Activated CD4-positive, alpha-beta memory T cell treated with anti-CD3 and anti-CD28 coated beads for 36 hours (primary cell): ENCODE measurements around the gene DOP1A. TPM values are rescaled to one million over a fixed set of nuclear protein-coding genes. Genes with fewer than 3 reads are reported as not detected.

Experiments used
- CTCF ChIA-PET: fragments of 350-600 bp; sonication (Branson Sonifier 250); formaldehyde crosslinking; loops from one replicate; lab custom pipeline; 2021; ENCODE audit warnings: antibody characterized with exemption, inconsistent platforms; lab: Charles Lee
- POLR2A ChIA-PET: fragments of 350-600 bp; sonication (Branson Sonifier 250); formaldehyde crosslinking; loops from one replicate; lab custom pipeline; 2021; ENCODE audit warnings: antibody characterized with exemption; lab: Charles Lee
- DNase-seq: peaks from one replicate; pipeline ENCODE4 v3.0.0-alpha.2; 2020
- H3K27ac Mint-ChIP-seq: one replicate; pipeline ENCODE4 v1.8.0; 2021; ENCODE audit warnings: mixed read lengths
- H3K27me3 Mint-ChIP-seq: one replicate; pipeline ENCODE4 v1.8.0; 2021; ENCODE audit warnings: mixed read lengths
- H3K36me3 Mint-ChIP-seq: one replicate; pipeline ENCODE4 v1.8.0; 2021; ENCODE audit warnings: mixed read lengths
- H3K4me1 Mint-ChIP-seq: one replicate; pipeline ENCODE4 v1.8.0; 2021; ENCODE audit warnings: low read depth, mixed read lengths
- H3K4me3 Mint-ChIP-seq: one replicate; pipeline ENCODE4 v1.8.0; 2021; ENCODE audit warnings: mild to moderate bottlenecking, mixed read lengths
- H3K9me3 Mint-ChIP-seq: one replicate; pipeline ENCODE4 v1.8.0; 2021; ENCODE audit warnings: mixed read lengths
- intact Hi-C: fragments of 100-400 bp; cut with micrococcal nuclease; formaldehyde crosslinking; loops from one replicate; pipeline ENCODE4 v1.15.1; 2023
- total RNA-seq, 2 experiments: library from RNA; stranded (reverse); gene quantifications; one replicate each; pipeline ENCODE4 v1.2.3, GENCODE V29; 2021

The DOP1A gene
- total RNA-seq, 2 experiments from 2014 or later: 5.9 to 8.8 TPM

- Mint-ChIP-seq H3K27ac (no peak overlapping the region), H3K4me3 (no peak overlapping the region), H3K9me3 (no peaks in the 10 kb centered on the region), H3K36me3 (peaks cover 14% of the 10 kb centered on the region), H3K4me1 (no peaks in the 10 kb centered on the region), H3K27me3 (no peaks in the 10 kb centered on the region)
- ChIA-PET POLR2A (no interaction called here), CTCF (no interaction called here)
- intact Hi-C loops: no loop called here
- no peak for DNase-seq
These were observed 57.1 kb downstream of the DOP1A start for GRCh38 chr6:83124553-83124952.

- H3K4me3 Mint-ChIP-seq: no peak overlapping the region
- intact Hi-C loops: no loop called here
- H3K27me3 Mint-ChIP-seq: no peaks in the 10 kb centered on the region
- no peaks in the 10 kb centered on the region for H3K4me1 Mint-ChIP-seq
- no peak overlapping the region for H3K27ac Mint-ChIP-seq
- no peaks in the 10 kb centered on the region for H3K9me3 Mint-ChIP-seq
- DNase-seq: no peak
- peaks cover 13% of the 10 kb centered on the region for H3K36me3 Mint-ChIP-seq
- ChIA-PET CTCF (no interaction called here), POLR2A (no interaction called here)
These were observed 58.0 kb downstream of the DOP1A start for GRCh38 chr6:83125425-83125824.

- no peak for DNase-seq
- Mint-ChIP-seq H3K27me3 (no peaks in the 10 kb centered on the region), H3K27ac (no peak overlapping the region), H3K4me1 (no peaks in the 10 kb centered on the region), H3K36me3 (peaks cover 17% of the 10 kb centered on the region), H3K9me3 (no peaks in the 10 kb centered on the region), H3K4me3 (no peak overlapping the region)
- CTCF ChIA-PET: no interaction called here
- POLR2A ChIA-PET: no interaction called here
- intact Hi-C loops: no loop called here
These were observed 58.8 kb downstream of the DOP1A start for GRCh38 chr6:83126223-83126622.

GRCh38 chr6:83126807-83127206 lies 59.3 kb downstream of the DOP1A start:
- CTCF ChIA-PET: no interaction called here
- Mint-ChIP-seq H3K4me3 (no peak overlapping the region), H3K36me3 (peaks cover 17% of the 10 kb centered on the region), H3K9me3 (no peaks in the 10 kb centered on the region), H3K4me1 (no peaks in the 10 kb centered on the region), H3K27ac (no peak overlapping the region), H3K27me3 (no peaks in the 10 kb centered on the region)
- intact Hi-C loops: no loop called here
- DNase-seq: no peak
- POLR2A ChIA-PET: no interaction called here

- POLR2A ChIA-PET: no interaction called here
- Mint-ChIP-seq H3K36me3 (peaks cover 17% of the 10 kb centered on the region), H3K4me3 (no peak overlapping the region), H3K27ac (no peak overlapping the region), H3K4me1 (no peaks in the 10 kb centered on the region), H3K27me3 (no peaks in the 10 kb centered on the region), H3K9me3 (no peaks in the 10 kb centered on the region)
- intact Hi-C loops: no loop called here
- no peak for DNase-seq
- CTCF ChIA-PET: no interaction called here
These were observed 59.8 kb downstream of the DOP1A start for GRCh38 chr6:83127258-83127657.

- Mint-ChIP-seq H3K36me3 (peaks cover 18% of the 10 kb centered on the region), H3K27me3 (no peaks in the 10 kb centered on the region), H3K27ac (no peak overlapping the region), H3K4me3 (no peak overlapping the region), H3K4me1 (no peaks in the 10 kb centered on the region), H3K9me3 (no peaks in the 10 kb centered on the region)
- intact Hi-C loops: no loop called here
- ChIA-PET CTCF (no interaction called here), POLR2A (no interaction called here)
- no peak for DNase-seq
These were observed 60.5 kb downstream of the DOP1A start for GRCh38 chr6:83127976-83128375.

- CTCF ChIA-PET: interaction anchor here (1.2 kb wide), 1 partner anchor 67 kb away, joined by 3 read pairs; the partner anchor contains the start of gene UBE3D
- POLR2A ChIA-PET: no interaction called here
- intact Hi-C loops: no loop called here
- no peak overlapping the region for H3K4me3 Mint-ChIP-seq
- no peak overlapping the region for H3K27ac Mint-ChIP-seq
- no peaks in the 10 kb centered on the region for H3K9me3 Mint-ChIP-seq
- no peaks in the 10 kb centered on the region for H3K27me3 Mint-ChIP-seq
- DNase-seq: no peak
- peaks cover 16% of the 10 kb centered on the region for H3K36me3 Mint-ChIP-seq
- H3K4me1 Mint-ChIP-seq: no peaks in the 10 kb centered on the region
These were observed 64.7 kb downstream of the DOP1A start for GRCh38 chr6:83132121-83132520.

GRCh38 chr6:83138118-83138722 lies 70.7 kb downstream of the DOP1A start:
- Mint-ChIP-seq H3K27ac (no peak overlapping the region), H3K4me3 (no peak overlapping the region), H3K36me3 (peaks cover 22% of the 10 kb centered on the region), H3K9me3 (no peaks in the 10 kb centered on the region), H3K27me3 (no peaks in the 10 kb centered on the region), H3K4me1 (no peaks in the 10 kb centered on the region)
- POLR2A ChIA-PET: no interaction called here
- CTCF ChIA-PET: no interaction called here
- intact Hi-C loops: no loop called here
- no peak for DNase-seq

GRCh38 chr6:83138758-83139157 lies 71.3 kb downstream of the DOP1A start:
- intact Hi-C loops: no loop called here
- H3K27me3 Mint-ChIP-seq: no peaks in the 10 kb centered on the region
- no peaks in the 10 kb centered on the region for H3K4me1 Mint-ChIP-seq
- H3K36me3 Mint-ChIP-seq: peaks cover 24% of the 10 kb centered on the region
- DNase-seq: no peak
- H3K4me3 Mint-ChIP-seq: no peak overlapping the region
- H3K27ac Mint-ChIP-seq: no peak overlapping the region
- ChIA-PET POLR2A (no interaction called here), CTCF (no interaction called here)
- no peaks in the 10 kb centered on the region for H3K9me3 Mint-ChIP-seq

- Mint-ChIP-seq H3K36me3 (peaks cover 15% of the 10 kb centered on the region), H3K27ac (no peak overlapping the region), H3K4me1 (no peaks in the 10 kb centered on the region), H3K4me3 (no peak overlapping the region), H3K27me3 (no peaks in the 10 kb centered on the region), H3K9me3 (no peaks in the 10 kb centered on the region)
- ChIA-PET POLR2A (no interaction called here), CTCF (no interaction called here)
- intact Hi-C loops: no loop called here
- DNase-seq: no peak
These were observed 83.6 kb downstream of the DOP1A start for GRCh38 chr6:83151114-83151513.

GRCh38 chr6:83152913-83153312 lies 85.4 kb downstream of the DOP1A start:
- no peak overlapping the region for H3K27ac Mint-ChIP-seq
- H3K4me1 Mint-ChIP-seq: no peaks in the 10 kb centered on the region
- H3K4me3 Mint-ChIP-seq: no peak overlapping the region
- H3K27me3 Mint-ChIP-seq: no peaks in the 10 kb centered on the region
- H3K9me3 Mint-ChIP-seq: no peaks in the 10 kb centered on the region
- DNase-seq: no peak
- peaks cover 19% of the 10 kb centered on the region for H3K36me3 Mint-ChIP-seq
- POLR2A ChIA-PET: no interaction called here
- CTCF ChIA-PET: no interaction called here
- intact Hi-C loops: no loop called here

GRCh38 chr6:83153883-83154521 lies 86.5 kb downstream of the DOP1A start:
- no peaks in the 10 kb centered on the region for H3K27me3 Mint-ChIP-seq
- intact Hi-C loops: no loop called here
- no peak overlapping the region for H3K4me3 Mint-ChIP-seq
- no peak for DNase-seq
- POLR2A ChIA-PET: no interaction called here
- no peaks in the 10 kb centered on the region for H3K4me1 Mint-ChIP-seq
- H3K36me3 Mint-ChIP-seq: peaks cover 19% of the 10 kb centered on the region
- no peaks in the 10 kb centered on the region for H3K9me3 Mint-ChIP-seq
- no peak overlapping the region for H3K27ac Mint-ChIP-seq
- CTCF ChIA-PET: no interaction called here

- ChIA-PET POLR2A (no interaction called here), CTCF (no interaction called here)
- no peaks in the 10 kb centered on the region for H3K4me1 Mint-ChIP-seq
- no peak overlapping the region for H3K4me3 Mint-ChIP-seq
- intact Hi-C loops: no loop called here
- no peaks in the 10 kb centered on the region for H3K27me3 Mint-ChIP-seq
- no peaks in the 10 kb centered on the region for H3K9me3 Mint-ChIP-seq
- no peak overlapping the region for H3K27ac Mint-ChIP-seq
- no peak for DNase-seq
- H3K36me3 Mint-ChIP-seq: peaks cover 19% of the 10 kb centered on the region
These were observed 88.3 kb downstream of the DOP1A start for GRCh38 chr6:83155794-83156193.
